ENCODE results near the gene FAT4.

FAT4 gene

DNA sequence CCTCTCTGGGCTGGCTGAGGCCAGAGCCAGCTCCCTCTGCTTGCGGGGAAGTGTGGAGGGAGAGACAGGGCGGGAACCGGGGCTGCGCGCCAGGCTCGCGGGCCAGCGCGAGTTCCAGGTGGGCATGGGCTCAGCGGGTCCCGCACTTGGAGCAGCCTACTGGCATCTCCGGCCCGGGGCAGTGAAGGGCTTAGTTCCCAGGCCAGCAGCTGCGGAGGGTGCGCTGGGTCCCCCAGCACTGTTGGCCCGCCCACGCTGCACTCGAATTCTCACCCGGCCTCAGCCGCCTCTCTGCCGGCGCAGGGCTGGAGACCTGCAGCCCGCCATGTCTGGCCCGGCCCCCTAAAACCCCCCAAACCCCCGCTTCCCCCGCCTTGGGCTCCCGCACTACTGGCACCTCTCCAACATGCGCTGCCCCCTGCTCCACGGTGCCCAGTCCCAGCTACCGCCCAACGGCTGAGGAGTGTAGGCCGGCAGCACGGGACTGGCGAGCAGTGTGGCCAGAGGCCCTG is 33.8 kb upstream of the FAT4 start:
- no peak overlapping the region for H4K12ac ChIP-seq (ENCODE audit: low read depth, low read length)
- no peak overlapping the region for H3K18ac ChIP-seq (ENCODE audit: low read length)
- no CpG with 5 or more reads among the region's 34 CpGs for WGBS (ENCODE audit: extremely low coverage, insufficient coverage, insufficient read length)

GRCh38 chr4:125283707-125284279 is 31.0 kb upstream of the FAT4 start:
- Histone ChIP-seq H3K4me3 (ENCODE audit: low read depth, low read length) (no peak overlapping the region), H3K14ac (ENCODE audit: low read length) (no peak overlapping the region), H4K91ac (ENCODE audit: low read depth, low read length) (no peak overlapping the region), H3K27me3 (ENCODE audit: insufficient read depth, low read length) (no peaks in the 10 kb centered on the region), H3K79me2 (ENCODE audit: control insufficient read depth, insufficient read depth, low read length, poor library complexity) (no peaks in the 10 kb centered on the region), H2BK12ac (ENCODE audit: low read length) (no peak overlapping the region), H3K9me3 (ENCODE audit: insufficient read depth, low read depth, low read length) (no peaks in the 10 kb centered on the region), H3K4me1 (ENCODE audit: control insufficient read depth in 1 of 2, insufficient read depth in 2 of 2, low read length in 2 of 2) (no peaks in the 10 kb centered on the region), H4K12ac (ENCODE audit: low read depth, low read length) (no peak overlapping the region), H2AK5ac (ENCODE audit: low read length) (no peak overlapping the region), H2BK5ac (ENCODE audit: low read depth, low read length, poor library complexity) (no peak overlapping the region), H4K8ac (ENCODE audit: low read depth, low read length) (no peak overlapping the region), H3K4me2 (ENCODE audit: low read length) (no peak overlapping the region), H3K23ac (ENCODE audit: low read length) (no peak overlapping the region), H3K9ac (ENCODE audit: low read length) (no peak overlapping the region), H3K18ac (ENCODE audit: low read length) (no peak overlapping the region), H3K4ac (ENCODE audit: low read depth, low read length) (no peak overlapping the region), H3K36me3 (ENCODE audit: control insufficient read depth in 1 of 2, insufficient read depth in 2 of 2, low read length in 2 of 2) (no peaks in the 10 kb centered on the region), H3K79me1 (ENCODE audit: low read length) (no peaks in the 10 kb centered on the region), H2BK120ac (ENCODE audit: insufficient read depth, low read length, poor library complexity) (no peak overlapping the region), H3K27ac (ENCODE audit: low read depth, low read length) (no peak overlapping the region), H2AFZ (ENCODE audit: insufficient read depth, low read length, poor library complexity) (no peak overlapping the region)
- WGBS (ENCODE audit: extremely low coverage, insufficient coverage, insufficient read length), result no CpG with 5 or more reads among the region's 4 CpGs
- peak in 1 of 2 donors; percentile 45 for DNase-seq

More for the DNA sequence above, 33.8 kb upstream of the FAT4 start:
- H3K4ac ChIP-seq (ENCODE audit: low read depth, low read length), result no peak overlapping the region
- H3K14ac ChIP-seq (ENCODE audit: low read length), result no peak overlapping the region
- H2AK5ac ChIP-seq (ENCODE audit: low read length), result no peak overlapping the region
- H2BK5ac ChIP-seq (ENCODE audit: low read depth, low read length, poor library complexity), result no peak overlapping the region
- H3K27me3 ChIP-seq (ENCODE audit: insufficient read depth, low read length), result no peaks in the 10 kb centered on the region
- H4K8ac ChIP-seq (ENCODE audit: low read depth, low read length), result no peak overlapping the region
- H2BK120ac ChIP-seq (ENCODE audit: insufficient read depth, low read length, poor library complexity), result no peak overlapping the region
- no peaks in the 10 kb centered on the region for H3K36me3 ChIP-seq (ENCODE audit: control insufficient read depth in 1 of 2, insufficient read depth in 2 of 2, low read length in 2 of 2)
- H3K4me2 ChIP-seq (ENCODE audit: low read length), result no peak overlapping the region
- H3K27ac ChIP-seq (ENCODE audit: low read depth, low read length), result no peak overlapping the region
- no peak overlapping the region for H3K4me3 ChIP-seq (ENCODE audit: low read depth, low read length)
- H3K23ac ChIP-seq (ENCODE audit: low read length), result no peak overlapping the region
- no peaks in the 10 kb centered on the region for H3K79me2 ChIP-seq (ENCODE audit: control insufficient read depth, insufficient read depth, low read length, poor library complexity)
- no peak for DNase-seq
- no peak overlapping the region for H2AFZ ChIP-seq (ENCODE audit: insufficient read depth, low read length, poor library complexity)
- H3K4me1 ChIP-seq (ENCODE audit: control insufficient read depth in 1 of 2, insufficient read depth in 2 of 2, low read length in 2 of 2), result no peaks in the 10 kb centered on the region
- no peaks in the 10 kb centered on the region for H3K9me3 ChIP-seq (ENCODE audit: insufficient read depth, low read depth, low read length)
- no peak overlapping the region for H2BK12ac ChIP-seq (ENCODE audit: low read length)
- no peaks in the 10 kb centered on the region for H3K79me1 ChIP-seq (ENCODE audit: low read length)
- H4K91ac ChIP-seq (ENCODE audit: low read depth, low read length), result no peak overlapping the region
- no peak overlapping the region for H3K9ac ChIP-seq (ENCODE audit: low read length)

DNA sequence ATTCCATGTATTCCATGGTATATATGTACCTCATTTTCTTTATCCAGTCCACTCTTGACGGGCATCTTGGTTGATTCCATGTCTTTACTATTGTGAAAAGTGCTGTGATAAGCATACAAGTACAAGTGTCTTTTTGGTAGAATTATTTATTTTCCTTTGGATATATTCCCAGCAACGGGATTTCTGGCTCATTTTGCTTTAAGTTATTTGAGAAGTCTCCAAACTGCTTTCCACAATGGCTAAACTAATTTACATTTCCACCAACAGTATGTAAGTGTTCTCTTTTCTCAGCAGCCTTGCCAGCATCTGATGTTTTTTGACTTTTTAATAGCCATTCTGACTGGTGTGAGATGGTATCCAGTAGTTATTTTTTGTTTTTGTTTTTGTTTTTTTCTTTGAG is 17.6 kb upstream of the FAT4 start:
- no peak overlapping the region for H3K9ac ChIP-seq (ENCODE audit: low read length)
- H3K4me1 ChIP-seq (ENCODE audit: control insufficient read depth in 1 of 2, insufficient read depth in 2 of 2, low read length in 2 of 2), result peaks cover 0 to 2% of the 10 kb centered on the region in 2 experiments
- peak overlapping the region; percentile 7 for H4K8ac ChIP-seq (ENCODE audit: low read depth, low read length)
- no peak for DNase-seq
- H3K27me3 ChIP-seq (ENCODE audit: insufficient read depth, low read length), result no peaks in the 10 kb centered on the region
- no peak overlapping the region for H2BK120ac ChIP-seq (ENCODE audit: insufficient read depth, low read length, poor library complexity)
- no CpG with 5 or more reads among the region's 2 CpGs for WGBS (ENCODE audit: extremely low coverage, insufficient coverage, insufficient read length)
- H3K9me3 ChIP-seq (ENCODE audit: insufficient read depth, low read depth, low read length), result no peaks in the 10 kb centered on the region
- no peaks in the 10 kb centered on the region for H3K36me3 ChIP-seq (ENCODE audit: control insufficient read depth in 1 of 2, insufficient read depth in 2 of 2, low read length in 2 of 2)
- H2BK12ac ChIP-seq (ENCODE audit: low read length), result no peak overlapping the region
- H3K79me2 ChIP-seq (ENCODE audit: control insufficient read depth, insufficient read depth, low read length, poor library complexity), result no peaks in the 10 kb centered on the region
- H3K18ac ChIP-seq (ENCODE audit: low read length), result no peak overlapping the region
- no peak overlapping the region for H3K4ac ChIP-seq (ENCODE audit: low read depth, low read length)
- no peak overlapping the region for H3K14ac ChIP-seq (ENCODE audit: low read length)
- no peak overlapping the region for H2AFZ ChIP-seq (ENCODE audit: insufficient read depth, low read length, poor library complexity)
- H3K79me1 ChIP-seq (ENCODE audit: low read length), result no peaks in the 10 kb centered on the region
- H2AK5ac ChIP-seq (ENCODE audit: low read length), result no peak overlapping the region
- H4K91ac ChIP-seq (ENCODE audit: low read depth, low read length), result no peak overlapping the region
- H3K4me3 ChIP-seq (ENCODE audit: low read depth, low read length), result no peak overlapping the region
- no peak overlapping the region for H3K27ac ChIP-seq (ENCODE audit: low read depth, low read length)
- H2BK5ac ChIP-seq (ENCODE audit: low read depth, low read length, poor library complexity), result no peak overlapping the region
- H4K12ac ChIP-seq (ENCODE audit: low read depth, low read length), result no peak overlapping the region
- H3K4me2 ChIP-seq (ENCODE audit: low read length), result no peak overlapping the region
- H3K23ac ChIP-seq (ENCODE audit: low read length), result no peak overlapping the region

DNA sequence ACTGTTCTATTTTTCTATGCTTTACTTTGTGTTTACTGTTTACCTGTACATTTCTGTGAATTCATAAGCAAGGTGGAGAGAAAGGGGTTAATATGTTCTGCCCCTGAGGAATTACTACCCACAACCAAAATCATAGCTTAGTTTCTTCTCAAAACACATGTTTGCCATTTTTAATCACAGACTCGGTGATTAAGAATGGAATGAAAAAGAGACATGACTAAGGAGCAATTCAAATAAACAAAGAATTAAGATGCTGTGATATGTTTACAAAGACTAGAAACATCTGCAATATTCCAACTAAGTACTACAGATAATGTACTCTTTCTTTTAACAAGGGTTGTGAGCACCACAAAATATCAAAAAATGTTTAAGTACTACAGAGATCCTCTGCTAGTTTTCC is 11.7 kb upstream of the FAT4 start:
- no peak overlapping the region for H4K91ac ChIP-seq (ENCODE audit: low read depth, low read length)
- no peak overlapping the region for H3K4me2 ChIP-seq (ENCODE audit: low read length)
- WGBS (ENCODE audit: extremely low coverage, insufficient coverage, insufficient read length), result no CpG with 5 or more reads among the region's 1 CpG

More for the DNA sequence above, 11.7 kb upstream of the FAT4 start:
- H4K8ac ChIP-seq (ENCODE audit: low read depth, low read length), result no peak overlapping the region
- no peak overlapping the region for H2AK5ac ChIP-seq (ENCODE audit: low read length)
- no peak overlapping the region for H3K27ac ChIP-seq (ENCODE audit: low read depth, low read length)
- no peak overlapping the region for H2BK120ac ChIP-seq (ENCODE audit: insufficient read depth, low read length, poor library complexity)
- H3K4me1 ChIP-seq (ENCODE audit: control insufficient read depth in 1 of 2, insufficient read depth in 2 of 2, low read length in 2 of 2), result peaks cover 0 to 2% of the 10 kb centered on the region in 2 experiments
- H2BK5ac ChIP-seq (ENCODE audit: low read depth, low read length, poor library complexity), result no peak overlapping the region
- no peaks in the 10 kb centered on the region for H3K36me3 ChIP-seq (ENCODE audit: control insufficient read depth in 1 of 2, insufficient read depth in 2 of 2, low read length in 2 of 2)
- H3K4ac ChIP-seq (ENCODE audit: low read depth, low read length), result no peak overlapping the region
- no peaks in the 10 kb centered on the region for H3K79me2 ChIP-seq (ENCODE audit: control insufficient read depth, insufficient read depth, low read length, poor library complexity)
- H3K18ac ChIP-seq (ENCODE audit: low read length), result no peak overlapping the region
- H2BK12ac ChIP-seq (ENCODE audit: low read length), result no peak overlapping the region
- no peak overlapping the region for H3K4me3 ChIP-seq (ENCODE audit: low read depth, low read length)
- no peak overlapping the region for H2AFZ ChIP-seq (ENCODE audit: insufficient read depth, low read length, poor library complexity)
- H3K14ac ChIP-seq (ENCODE audit: low read length), result no peak overlapping the region
- H3K23ac ChIP-seq (ENCODE audit: low read length), result no peak overlapping the region
- no peaks in the 10 kb centered on the region for H3K27me3 ChIP-seq (ENCODE audit: insufficient read depth, low read length)
- H3K79me1 ChIP-seq (ENCODE audit: low read length), result no peaks in the 10 kb centered on the region
- DNase-seq, result no peak
- H3K9me3 ChIP-seq (ENCODE audit: insufficient read depth, low read depth, low read length), result no peaks in the 10 kb centered on the region
- no peak overlapping the region for H4K12ac ChIP-seq (ENCODE audit: low read depth, low read length)
- no peak overlapping the region for H3K9ac ChIP-seq (ENCODE audit: low read length)

All from trophoblast cell (in vitro differentiated cells and primary cell).